ENCODE measurements around the gene PTBP1.

The PTBP1 gene

GRCh38 chr19:796692-797527, at the start of gene PTBP1:
PTBP1 (plus strand) TSS chr19:797452; CDS start chr19:797498, 46 bp downstream.
- peak; percentile 100 for DNase-seq (ENCODE audit: low spot score)

- DNase-seq (ENCODE audit: low spot score) = no peak
These were observed 49.0 kb upstream of the PTBP1 start for GRCh38 chr19:748274-748598.

- no peak for DNase-seq (ENCODE audit: low spot score)
These were observed 47.4 kb upstream of the PTBP1 start for GRCh38 chr19:749811-750210.

- DNase-seq (ENCODE audit: low spot score) = no peak
These were observed 46.4 kb upstream of the PTBP1 start, which contains the start of gene MISP for GRCh38 chr19:750640-751423. MISP (plus strand) TSS chr19:751112; CDS start chr19:756947, 5,835 bp downstream.

- DNase-seq (ENCODE audit: low spot score) = no peak
These were observed 45.5 kb upstream of the PTBP1 start for GRCh38 chr19:751501-752341.

- no peak for DNase-seq (ENCODE audit: low spot score)
These were observed 44.4 kb upstream of the PTBP1 start for GRCh38 chr19:752652-753517.

GRCh38 chr19:754530-754929, 42.7 kb upstream of the PTBP1 start:
- DNase-seq (ENCODE audit: low spot score) = no peak

GRCh38 chr19:755063-755462, 42.2 kb upstream of the PTBP1 start:
- no peak for DNase-seq (ENCODE audit: low spot score)

- DNase-seq (ENCODE audit: low spot score) = peak; percentile 100
These were observed 41.0 kb upstream of the PTBP1 start for GRCh38 chr19:756236-756635.

- no peak for DNase-seq (ENCODE audit: low spot score)
These were observed 40.2 kb upstream of the PTBP1 start for GRCh38 chr19:756821-757688.

- DNase-seq (ENCODE audit: low spot score) = no peak
These were observed 39.2 kb upstream of the PTBP1 start for GRCh38 chr19:757811-758668.

GRCh38 chr19:763181-763580, 34.1 kb upstream of the PTBP1 start:
- DNase-seq (ENCODE audit: low spot score) = no peak

GRCh38 chr19:763869-764268, 33.4 kb upstream of the PTBP1 start:
- DNase-seq (ENCODE audit: low spot score) = no peak

- DNase-seq (ENCODE audit: low spot score) = no peak
These were observed 33.0 kb upstream of the PTBP1 start for GRCh38 chr19:764301-764700.

GRCh38 chr19:765179-765738, 32.0 kb upstream of the PTBP1 start:
- DNase-seq (ENCODE audit: low spot score) = no peak

- no peak for DNase-seq (ENCODE audit: low spot score)
These were observed 28.8 kb upstream of the PTBP1 start for GRCh38 chr19:768424-768823.

- no peak for DNase-seq (ENCODE audit: low spot score)
These were observed 27.6 kb upstream of the PTBP1 start for GRCh38 chr19:769616-770015.

- DNase-seq (ENCODE audit: low spot score) = peak; percentile 81
These were observed 25.9 kb upstream of the PTBP1 start for GRCh38 chr19:771332-771785.

GRCh38 chr19:772063-772462, 25.2 kb upstream of the PTBP1 start:
- no peak for DNase-seq (ENCODE audit: low spot score)

Measured in NAMALWA (cell line).